ENCODE results near the gene RNF224. TPM values are rescaled to one million over a fixed set of nuclear protein-coding genes. Genes with fewer than 3 reads are reported as not detected.

The RNF224 gene
- total and polyA plus RNA-seq, 12 donors, result 0.14 TPM; not detected in 11

DNA sequence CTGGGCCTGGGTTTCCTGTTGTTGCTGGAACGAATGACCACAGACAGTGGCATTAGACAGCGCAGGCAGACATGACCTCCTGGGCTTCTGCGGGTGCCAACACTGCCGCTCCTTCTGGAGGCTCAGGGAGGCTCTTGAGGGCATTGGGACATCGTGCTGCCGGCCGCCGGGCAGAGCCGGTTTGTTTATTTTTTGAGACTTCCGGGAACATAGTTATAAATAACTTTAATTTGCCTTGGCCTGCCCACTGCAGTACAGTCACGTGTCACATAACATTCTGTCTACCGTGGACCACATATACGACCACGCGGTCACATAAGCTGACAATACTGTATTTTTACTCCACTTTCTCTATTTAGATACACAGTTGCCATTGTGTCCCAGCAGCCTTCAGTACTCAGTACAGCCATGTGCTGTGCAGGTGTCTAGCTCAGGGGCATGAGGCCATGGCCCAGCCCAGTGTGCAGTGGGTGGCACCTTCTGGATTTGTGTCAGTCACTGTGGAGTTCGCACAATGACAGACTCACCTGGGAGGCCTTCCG is 42.0 kb downstream of the RNF224 start:
- peaks cover 8 to 93% (median 25%) of the 10 kb centered on the region in 9 donors for H3K36me3 ChIP-seq
- peaks cover 16 to 72% (median 51%) of the 10 kb centered on the region in 9 donors for H3K4me1 ChIP-seq
- peak overlapping the region; percentile 10 to 45 (median 34) for H3K4me3 ChIP-seq
- TF ChIP-seq, protein P1, sequence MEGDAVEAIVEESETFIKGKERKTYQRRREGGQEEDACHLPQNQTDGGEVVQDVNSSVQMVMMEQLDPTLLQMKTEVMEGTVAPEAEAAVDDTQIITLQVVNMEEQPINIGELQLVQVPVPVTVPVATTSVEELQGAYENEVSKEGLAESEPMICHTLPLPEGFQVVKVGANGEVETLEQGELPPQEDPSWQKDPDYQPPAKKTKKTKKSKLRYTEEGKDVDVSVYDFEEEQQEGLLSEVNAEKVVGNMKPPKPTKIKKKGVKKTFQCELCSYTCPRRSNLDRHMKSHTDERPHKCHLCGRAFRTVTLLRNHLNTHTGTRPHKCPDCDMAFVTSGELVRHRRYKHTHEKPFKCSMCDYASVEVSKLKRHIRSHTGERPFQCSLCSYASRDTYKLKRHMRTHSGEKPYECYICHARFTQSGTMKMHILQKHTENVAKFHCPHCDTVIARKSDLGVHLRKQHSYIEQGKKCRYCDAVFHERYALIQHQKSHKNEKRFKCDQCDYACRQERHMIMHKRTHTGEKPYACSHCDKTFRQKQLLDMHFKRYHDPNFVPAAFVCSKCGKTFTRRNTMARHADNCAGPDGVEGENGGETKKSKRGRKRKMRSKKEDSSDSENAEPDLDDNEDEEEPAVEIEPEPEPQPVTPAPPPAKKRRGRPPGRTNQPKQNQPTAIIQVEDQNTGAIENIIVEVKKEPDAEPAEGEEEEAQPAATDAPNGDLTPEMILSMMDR (IDR thresholded peaks at IDR 0.05), result no peak
- peak overlapping the region; percentile 51 to 86 (median 79) for H3K27ac ChIP-seq
- H3K9me3 ChIP-seq, result no peaks in the 10 kb centered on the region
- peak; percentile 54 to 62 for DNase-seq
- 28 to 32% methylated on average over 17 of the region's 17 CpGs for WGBS, 2 donors
- intact Hi-C loops (cut with DNase I), result no loop called here
- H3K27me3 ChIP-seq, result no peaks in the 10 kb centered on the region
- ATAC-seq, result peak; percentile 39 to 84 (median 80)

DNA sequence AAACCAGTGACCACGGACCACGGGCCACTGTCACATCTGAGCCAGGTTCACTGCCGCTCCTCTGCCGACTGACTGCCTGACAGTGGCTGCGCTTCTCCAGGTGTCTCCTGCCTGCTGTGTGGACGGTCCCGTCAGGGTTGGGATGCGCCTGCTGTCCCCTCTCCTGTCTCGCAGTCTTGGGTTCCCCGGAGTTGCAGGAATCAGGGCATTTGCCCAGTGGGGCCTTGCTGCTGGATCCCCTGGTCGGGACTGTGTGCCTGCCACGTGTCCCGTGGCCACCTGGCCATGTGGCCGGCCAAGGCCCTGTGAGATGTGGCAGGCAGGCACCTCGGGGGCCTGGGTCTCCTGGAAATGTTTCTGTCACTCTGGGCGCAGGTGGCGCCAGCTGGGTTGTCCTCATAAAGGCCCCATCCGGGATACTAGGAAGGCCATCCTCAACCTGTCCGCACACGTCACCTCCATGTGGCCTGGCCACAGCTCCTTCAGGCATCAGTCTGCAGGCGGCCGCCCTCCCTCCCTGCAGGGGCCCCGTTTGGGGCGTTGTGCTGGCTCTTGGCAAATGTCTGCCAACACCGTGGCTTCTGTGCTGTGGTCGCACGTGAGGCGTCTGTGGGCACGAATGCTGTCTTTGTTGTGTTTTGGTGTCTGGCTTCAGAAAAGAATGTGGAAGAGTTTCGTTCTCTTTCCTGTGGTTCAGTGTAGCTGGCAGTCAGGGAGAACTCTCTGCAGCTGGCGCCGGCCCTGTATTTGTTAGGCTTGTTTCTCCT is 43.8 kb downstream of the RNF224 start:
- H3K4me1 ChIP-seq, result peaks cover 26 to 82% (median 63%) of the 10 kb centered on the region in 9 donors
- peak overlapping the region in 9 of 10 donors; percentile 14 to 70 (median 52) for H3K27ac ChIP-seq
- no peak for DNase-seq
- intact Hi-C loops (cut with DNase I), result no loop called here
- TF ChIP-seq, protein P1 (IDR thresholded peaks at IDR 0.05), result no peak
- peaks cover 8 to 75% (median 12%) of the 10 kb centered on the region in 9 donors for H3K36me3 ChIP-seq
- 76 to 77% methylated on average over 32 of the region's 32 CpGs for WGBS, 2 donors
- H3K9me3 ChIP-seq, result no peaks in the 10 kb centered on the region
- H3K27me3 ChIP-seq, result no peaks in the 10 kb centered on the region
- no peak overlapping the region for H3K4me3 ChIP-seq
- no peak for ATAC-seq

- 30 to 31% methylated on average over 3 of the region's 3 CpGs for WGBS, 2 donors
- TF ChIP-seq, protein P1 (IDR thresholded peaks at IDR 0.05), result no peak
- Histone ChIP-seq H3K27ac (peak overlapping the region in 9 of 10 donors; percentile 14 to 70 (median 52)), H3K4me3 (no peak overlapping the region), H3K27me3 (no peaks in the 10 kb centered on the region), H3K4me1 (peaks cover 32 to 88% (median 66%) of the 10 kb centered on the region in 9 donors), H3K36me3 (peaks cover 8 to 70% (median 11%) of the 10 kb centered on the region in 9 donors), H3K9me3 (no peaks in the 10 kb centered on the region)
- ATAC-seq (no peak), DNase-seq (no peak)
- intact Hi-C loops (cut with DNase I), result no loop called here
Observed at GRCh38 chr9:137271696-137272076, 44.4 kb downstream of the RNF224 start.

GRCh38 chr9:137272241-137273094 is 45.2 kb downstream of the RNF224 start:
- H3K27ac ChIP-seq, result peak overlapping the region in 3 of 10 donors; percentile 21 to 62 (median 60)
- intact Hi-C loops (cut with DNase I), result no loop called here
- no peak for ATAC-seq
- DNase-seq, result no peak
- H3K4me3 ChIP-seq, result no peak overlapping the region
- WGBS, 2 donors, result 93 to 94% methylated on average over 39 of the region's 39 CpGs
- TF ChIP-seq, protein P1 (IDR thresholded peaks at IDR 0.05), result no peak
- H3K4me1 ChIP-seq, result peaks cover 40 to 92% (median 74%) of the 10 kb centered on the region in 9 donors
- peaks cover 8 to 62% (median 11%) of the 10 kb centered on the region in 9 donors for H3K36me3 ChIP-seq
- H3K27me3 ChIP-seq, result no peaks in the 10 kb centered on the region
- no peaks in the 10 kb centered on the region for H3K9me3 ChIP-seq

Data from heart right ventricle (tissue), 16 donors.